GM18526 (cell line): Measurements from ENCODE around the gene ACKR3.

ENCODE experiments used
- POLR2A ChIP-seq: IDR thresholded peaks from 3 replicates; pipeline ENCODE4 v1.6.1; 2011; ENCODE audit not compliant: insufficient read length; ENCODE audit errors: extremely low read depth

Gene ACKR3

GRCh38 chr2:236583621-236584203 is 14.1 kb downstream of the ACKR3 start:
- TF ChIP-seq POLR2A, result no peak

- no peak for TF ChIP-seq POLR2A
These were observed 15.1 kb downstream of the ACKR3 start for GRCh38 chr2:236584521-236585384.

- no peak for TF ChIP-seq POLR2A
These were observed 16.3 kb downstream of the ACKR3 start for GRCh38 chr2:236585966-236586365.

GRCh38 chr2:236587861-236588815 is 18.5 kb downstream of the ACKR3 start:
- TF ChIP-seq POLR2A, result no peak

GRCh38 chr2:236588932-236589592 is 19.4 kb downstream of the ACKR3 start:
- no peak for TF ChIP-seq POLR2A

- TF ChIP-seq POLR2A, result no peak
These were observed 21.2 kb downstream of the ACKR3 start for GRCh38 chr2:236590846-236591245.

- no peak for TF ChIP-seq POLR2A
These were observed 23.2 kb downstream of the ACKR3 start for GRCh38 chr2:236592821-236593220.

GRCh38 chr2:236593531-236593930 is 23.9 kb downstream of the ACKR3 start:
- TF ChIP-seq POLR2A, result no peak

- TF ChIP-seq POLR2A, result no peak
These were observed 24.3 kb downstream of the ACKR3 start for GRCh38 chr2:236593956-236594355.

- no peak for TF ChIP-seq POLR2A
These were observed 28.0 kb downstream of the ACKR3 start for GRCh38 chr2:236597629-236598028.

- no peak for TF ChIP-seq POLR2A
These were observed 29.4 kb downstream of the ACKR3 start for GRCh38 chr2:236599059-236599458.

- no peak for TF ChIP-seq POLR2A
These were observed 30.5 kb downstream of the ACKR3 start for GRCh38 chr2:236600158-236600557.

- no peak for TF ChIP-seq POLR2A
These were observed 31.3 kb downstream of the ACKR3 start for GRCh38 chr2:236600892-236601291.

GRCh38 chr2:236601316-236602202 is 31.9 kb downstream of the ACKR3 start:
- TF ChIP-seq POLR2A, result no peak
